Measurements from ENCODE around the gene ARID1B.

Gene ARID1B

DNA sequence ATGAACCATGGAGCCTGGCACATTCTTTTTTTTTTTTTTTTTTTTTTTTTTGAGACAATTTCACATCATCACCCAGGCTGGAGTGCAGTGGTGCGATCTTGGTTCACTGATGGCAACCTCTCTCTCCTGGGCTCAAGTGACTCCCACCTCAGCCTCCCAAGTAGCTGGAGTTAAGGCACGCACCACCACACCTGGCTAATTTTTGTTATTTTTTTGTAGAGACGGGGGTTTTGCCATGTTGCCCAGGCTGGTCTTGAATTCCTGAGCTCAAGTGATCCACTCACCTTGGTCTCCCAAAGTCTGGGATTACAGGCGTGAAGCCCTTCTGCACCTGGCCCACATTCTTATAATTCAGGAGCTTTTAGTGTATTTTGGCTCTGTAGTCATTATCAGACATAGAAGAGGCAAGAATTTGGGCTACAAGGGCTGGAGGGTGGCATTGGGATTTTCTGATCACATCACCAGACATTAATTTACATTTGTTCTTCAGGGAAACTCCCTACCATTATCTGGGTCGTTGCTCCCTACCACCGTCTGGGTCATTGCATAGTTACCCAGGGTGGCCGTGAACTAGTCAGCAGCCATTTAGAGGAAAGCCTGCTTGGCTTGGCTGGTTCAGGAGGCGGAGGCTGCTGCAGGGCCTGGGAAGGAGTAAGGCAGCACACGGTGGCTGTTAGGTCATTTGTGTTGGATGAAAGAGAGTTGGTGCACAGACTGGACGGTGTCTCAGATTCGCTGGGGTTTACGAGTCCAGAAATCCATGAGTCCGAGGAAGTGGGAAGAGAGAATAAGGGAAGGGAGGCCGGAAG lies 17.6 kb downstream of the ARID1B start:
- no peak for DNase-seq

- DNase-seq, result no peak
These were observed 18.6 kb downstream of the ARID1B start for GRCh38 chr6:156795825-156796224.

- no peak for DNase-seq
These were observed 19.4 kb downstream of the ARID1B start for GRCh38 chr6:156796627-156797026.

- no peak for DNase-seq
These were observed 20.9 kb downstream of the ARID1B start for GRCh38 chr6:156797901-156798735.

DNA sequence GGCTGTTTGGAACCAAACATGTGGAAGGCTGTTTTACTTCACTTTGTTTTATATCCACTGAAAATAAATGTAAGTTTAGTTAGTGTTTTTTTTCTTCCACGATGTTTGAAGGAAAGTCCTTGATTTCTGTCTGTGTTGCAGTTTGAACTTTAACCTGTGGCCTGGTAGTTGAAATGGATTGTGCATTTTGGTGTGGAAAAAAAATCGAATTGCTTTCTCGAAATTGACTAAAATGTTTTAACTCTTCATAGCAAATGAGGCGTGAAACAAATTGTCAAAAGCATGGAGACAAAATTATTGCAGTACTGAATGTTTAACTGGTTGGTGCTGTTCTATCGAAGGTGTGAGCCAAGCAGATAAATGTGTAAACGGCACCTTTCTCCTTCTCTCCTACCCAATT lies 24.5 kb downstream of the ARID1B start:
- no peak for DNase-seq

GRCh38 chr6:156803353-156803752 lies 26.2 kb downstream of the ARID1B start:
- DNase-seq, result no peak

DNA sequence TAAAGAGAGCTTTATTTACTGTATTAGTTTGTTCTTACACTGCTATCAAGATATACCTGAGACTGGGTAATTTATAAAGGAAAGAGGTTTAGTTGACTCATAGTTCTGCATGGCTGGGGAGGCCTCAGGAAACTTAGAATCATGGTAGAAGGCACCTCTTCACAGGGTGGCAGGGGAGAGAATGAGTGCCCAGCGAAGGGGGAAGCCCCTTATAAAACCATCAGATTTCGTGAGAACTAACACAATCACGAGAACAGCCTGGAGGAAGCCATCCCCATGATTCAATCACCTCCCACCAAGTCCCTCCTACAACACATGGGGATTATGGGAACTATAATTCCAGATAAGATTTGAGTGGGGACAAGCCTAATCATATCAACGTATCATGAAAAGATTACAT lies 27.2 kb downstream of the ARID1B start:
- no peak for DNase-seq

DNA sequence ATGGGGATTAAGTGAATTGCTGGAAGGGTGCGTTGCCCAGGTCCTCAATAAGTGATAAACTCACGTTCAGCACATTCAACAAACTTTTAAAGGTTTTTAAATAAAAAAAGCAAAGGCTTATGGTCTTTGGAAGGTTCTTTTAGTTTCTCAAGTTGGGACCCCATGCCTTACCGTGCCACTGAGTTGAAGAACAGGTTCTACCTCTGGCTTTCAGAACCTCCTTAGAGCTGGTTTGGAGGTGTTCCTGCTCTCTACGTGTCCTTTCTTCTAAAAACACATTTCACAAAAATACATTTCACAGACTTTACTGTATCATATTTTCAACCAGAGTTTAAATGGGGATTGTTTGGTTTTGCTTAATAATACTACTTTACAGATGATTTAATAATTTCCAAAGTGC lies 29.0 kb downstream of the ARID1B start:
- no peak for DNase-seq

GRCh38 chr6:156807028-156807427 lies 29.9 kb downstream of the ARID1B start:
- DNase-seq, result no peak

GRCh38 chr6:156807795-156808194 lies 30.6 kb downstream of the ARID1B start:
- DNase-seq, result no peak

- DNase-seq, result no peak
These were observed 31.1 kb downstream of the ARID1B start for GRCh38 chr6:156808287-156808686.

DNA sequence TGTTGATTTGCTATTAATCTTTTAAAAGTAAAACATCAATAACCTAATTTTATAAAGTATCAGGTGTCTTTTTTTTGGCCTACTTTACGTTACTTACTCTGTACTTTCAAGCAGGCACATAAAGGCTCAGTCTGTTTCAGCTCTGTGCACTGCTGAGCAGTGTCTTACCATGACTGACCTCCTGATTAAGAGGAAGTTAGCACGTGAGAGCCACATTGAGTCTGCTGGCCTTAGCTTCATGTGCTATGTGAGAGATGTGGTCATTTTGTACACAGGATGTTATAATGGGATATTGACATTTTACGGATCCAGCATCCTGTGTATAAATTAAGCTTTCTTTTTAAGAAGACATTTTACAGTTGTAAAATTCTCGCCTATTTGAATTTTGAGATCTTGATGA lies 31.9 kb downstream of the ARID1B start:
- no peak for DNase-seq

- no peak for DNase-seq
These were observed 32.4 kb downstream of the ARID1B start for GRCh38 chr6:156809446-156810178.

GRCh38 chr6:156814036-156814581 lies 36.9 kb downstream of the ARID1B start:
- DNase-seq, result no peak

GRCh38 chr6:156816505-156816904 lies 39.3 kb downstream of the ARID1B start:
- no peak for DNase-seq

DNA sequence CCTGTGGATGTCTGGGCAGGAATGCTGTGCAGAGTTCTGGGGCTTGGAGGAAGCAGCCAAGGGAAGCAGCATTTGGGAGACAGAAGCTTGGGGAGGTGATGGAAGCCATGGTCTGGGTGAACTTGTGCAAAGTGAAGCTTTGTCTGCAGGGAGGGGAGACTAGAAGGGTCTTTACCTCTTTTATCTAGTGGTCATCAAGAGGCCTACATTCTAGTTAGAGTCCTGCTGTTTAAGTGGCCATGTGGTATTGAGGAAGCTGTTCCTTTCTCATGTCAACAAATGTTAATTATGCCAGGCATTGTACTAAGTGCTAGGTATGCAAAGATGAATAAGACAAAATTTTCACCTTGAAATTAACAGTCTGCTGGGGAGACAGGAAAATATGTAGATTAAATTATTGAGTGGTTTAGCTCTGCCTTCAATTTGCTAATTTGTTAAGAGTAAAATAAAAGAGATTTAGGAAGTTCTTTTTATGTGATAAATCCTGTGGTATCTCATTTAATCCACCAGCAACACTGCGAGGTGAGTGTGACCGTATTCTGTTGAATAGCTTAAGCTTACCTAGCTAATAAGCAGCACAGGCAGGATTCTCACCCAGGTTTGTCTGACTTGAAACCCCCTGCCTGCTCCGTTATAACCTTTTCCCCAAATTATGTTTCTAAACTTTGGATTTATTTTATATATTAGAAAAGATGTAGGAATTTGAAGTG lies 43.1 kb downstream of the ARID1B start:
- DNase-seq, result no peak

DNA sequence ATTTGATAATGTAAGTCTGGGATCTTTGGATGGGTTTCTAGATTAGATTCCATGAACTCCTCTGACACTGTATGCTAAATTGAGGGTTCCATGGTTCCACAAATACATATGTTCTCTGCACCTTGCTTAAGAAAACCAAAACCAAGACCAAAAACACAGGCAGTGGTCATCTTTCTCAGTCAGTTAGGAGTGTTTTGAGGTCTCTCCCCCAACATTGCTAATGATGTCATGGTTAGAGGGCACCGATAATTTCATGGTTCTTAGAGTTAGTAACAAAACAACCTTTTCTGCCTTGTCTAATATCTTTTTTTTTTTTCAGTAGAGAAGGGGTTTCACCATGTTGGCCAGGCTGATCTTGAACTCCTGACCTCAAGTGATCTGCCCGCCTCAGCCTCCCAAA lies 44.5 kb downstream of the ARID1B start:
- no peak for DNase-seq

DNA sequence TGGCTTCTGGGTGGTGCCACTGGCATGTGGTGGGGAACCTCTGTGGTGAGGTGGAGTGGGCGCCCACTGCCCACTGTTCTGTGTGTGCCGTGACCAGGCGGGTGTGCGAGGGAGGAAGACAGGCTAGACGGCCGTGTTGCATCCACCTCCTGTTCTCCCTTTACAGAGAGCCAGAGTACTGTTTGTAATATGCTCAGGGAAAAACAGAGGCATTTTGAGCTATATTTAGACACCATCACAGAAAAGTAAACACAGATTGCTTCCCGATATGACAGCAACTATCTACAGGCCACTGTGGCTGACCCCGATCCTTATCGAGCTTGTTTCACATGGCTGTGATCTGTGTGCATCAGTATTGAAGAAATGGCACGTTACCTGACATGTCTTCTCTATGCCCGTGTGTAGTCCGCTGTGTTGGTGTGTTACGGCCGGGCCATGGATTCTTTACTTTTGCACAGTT lies 45.6 kb downstream of the ARID1B start:
- DNase-seq, result peak in 1 of 2 experiments; percentile 77

DNA sequence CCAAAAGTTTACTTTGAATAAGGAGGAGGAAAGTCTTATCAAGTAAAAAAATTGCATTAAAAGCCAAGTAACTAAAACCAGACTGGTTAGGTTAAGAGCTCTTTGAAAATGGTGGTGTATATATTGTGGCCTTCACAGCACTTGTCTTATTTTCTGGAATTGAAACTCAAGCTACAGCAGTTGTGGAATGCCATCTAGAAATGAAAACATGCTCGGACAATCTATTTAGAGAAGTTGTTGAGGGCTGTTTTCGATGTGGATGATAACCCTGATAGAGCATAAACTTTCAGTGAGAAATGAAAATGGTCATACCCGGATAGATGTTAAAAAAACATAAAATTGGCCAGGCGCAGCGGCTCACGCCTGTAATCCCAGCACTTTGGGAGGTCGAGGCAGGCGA lies 47.0 kb downstream of the ARID1B start:
- DNase-seq, result no peak

- no peak for DNase-seq
These were observed 48.3 kb downstream of the ARID1B start for GRCh38 chr6:156825475-156825874.

GRCh38 chr6:156826290-156826955 lies 49.2 kb downstream of the ARID1B start:
- DNase-seq, result no peak

GRCh38 chr6:156827382-156827781 lies 50.2 kb downstream of the ARID1B start:
- DNase-seq, result peak in 1 of 2 experiments; percentile 60
